ENCODE measurements around the gene SLC38A10. TPM values are rescaled to one million over a fixed set of nuclear protein-coding genes. Genes with fewer than 3 reads are reported as not detected.

SLC38A10 gene
- total RNA-seq, 2 experiments from 2014 or later: 56.0 to 147 TPM

GRCh38 chr17:81219476-81220180 is 75.5 kb downstream of the SLC38A10 start:
- Histone ChIP-seq H3K9me3 (ENCODE audit: low read length) (no peaks in the 10 kb centered on the region), H4K20me1 (ENCODE audit: insufficient read depth, low read length) (no peaks in the 10 kb centered on the region), H3K36me3 (ENCODE audit: insufficient read depth, low read length) (no peaks in the 10 kb centered on the region), H3K4me3 (ENCODE audit: low read depth, low read length, poor library complexity, severe bottlenecking) (no peak overlapping the region), H2AFZ (ENCODE audit: low read length) (no peak overlapping the region), H3K27ac (ENCODE audit: low read depth, low read length, poor library complexity, severe bottlenecking) (no peak overlapping the region), H3K9me2 (ENCODE audit: insufficient read depth, low read length) (no peaks in the 10 kb centered on the region), H3K4me2 (ENCODE audit: low read length) (no peak overlapping the region), H3K79me2 (ENCODE audit: insufficient read depth, low read depth, low read length) (no peaks in the 10 kb centered on the region), H3K4me1 (ENCODE audit: insufficient read depth, low read length, poor library complexity, severe bottlenecking) (peaks cover 22% of the 10 kb centered on the region)
- CTCF ChIA-PET (ENCODE audit: unreplicated experiment): no interaction called here
- TF ChIP-seq CTCF (conservative IDR thresholded peaks at IDR 0.05; ENCODE audit: low read length): no peak
- no peak for TF ChIP-seq EZH2phosphoT487 (IDR thresholded peaks at IDR 0.05; ENCODE audit: borderline replicate concordance, low read depth, low read length)
- POLR2A ChIA-PET: no interaction called here
- intact Hi-C loops (cut with micrococcal nuclease; ENCODE audit: unreplicated experiment): no loop called here
- no TSS peak for BruUV-seq (replicated peaks)
- DNase-seq (ENCODE audit: low spot score): no peak

- Histone ChIP-seq H3K36me3 (ENCODE audit: insufficient read depth, low read length) (no peaks in the 10 kb centered on the region), H3K9me2 (ENCODE audit: insufficient read depth, low read length) (no peaks in the 10 kb centered on the region), H3K27ac (ENCODE audit: low read depth, low read length, poor library complexity, severe bottlenecking) (no peak overlapping the region), H3K4me1 (ENCODE audit: insufficient read depth, low read length, poor library complexity, severe bottlenecking) (peaks cover 21% of the 10 kb centered on the region), H4K20me1 (ENCODE audit: insufficient read depth, low read length) (no peaks in the 10 kb centered on the region), H3K79me2 (ENCODE audit: insufficient read depth, low read depth, low read length) (no peaks in the 10 kb centered on the region), H3K9me3 (ENCODE audit: low read length) (no peaks in the 10 kb centered on the region), H3K4me3 (ENCODE audit: low read depth, low read length, poor library complexity, severe bottlenecking) (no peak overlapping the region), H2AFZ (ENCODE audit: low read length) (no peak overlapping the region), H3K4me2 (ENCODE audit: low read length) (no peak overlapping the region)
- no peak for TF ChIP-seq EZH2phosphoT487 (IDR thresholded peaks at IDR 0.05; ENCODE audit: borderline replicate concordance, low read depth, low read length)
- TF ChIP-seq CTCF (conservative IDR thresholded peaks at IDR 0.05; ENCODE audit: low read length): no peak
- ChIA-PET CTCF (ENCODE audit: unreplicated experiment) (no interaction called here), POLR2A (interaction anchor here (0.7 kb wide), 1 partner anchor 1862 kb away, joined by 3 read pairs; no protein-coding TSS in a partner anchor)
- DNase-seq (ENCODE audit: low spot score): no peak
- intact Hi-C loops (cut with micrococcal nuclease; ENCODE audit: unreplicated experiment): no loop called here
- no TSS peak for BruUV-seq (replicated peaks)
Observed at GRCh38 chr17:81218991-81219390, 76.1 kb downstream of the SLC38A10 start.

- Histone ChIP-seq H3K27ac (ENCODE audit: low read depth, low read length, poor library complexity, severe bottlenecking) (no peak overlapping the region), H3K4me1 (ENCODE audit: insufficient read depth, low read length, poor library complexity, severe bottlenecking) (peaks cover 16% of the 10 kb centered on the region), H3K79me2 (ENCODE audit: insufficient read depth, low read depth, low read length) (no peaks in the 10 kb centered on the region), H3K36me3 (ENCODE audit: insufficient read depth, low read length) (no peaks in the 10 kb centered on the region), H4K20me1 (ENCODE audit: insufficient read depth, low read length) (no peaks in the 10 kb centered on the region), H2AFZ (ENCODE audit: low read length) (no peak overlapping the region), H3K9me3 (ENCODE audit: low read length) (no peaks in the 10 kb centered on the region), H3K4me2 (ENCODE audit: low read length) (no peak overlapping the region), H3K4me3 (ENCODE audit: low read depth, low read length, poor library complexity, severe bottlenecking) (no peak overlapping the region), H3K9me2 (ENCODE audit: insufficient read depth, low read length) (no peaks in the 10 kb centered on the region)
- ChIA-PET CTCF (ENCODE audit: unreplicated experiment) (no interaction called here), POLR2A (interaction anchor here (0.7 kb wide), 1 partner anchor 1863 kb away, joined by 3 read pairs; no protein-coding TSS in a partner anchor)
- intact Hi-C loops (cut with micrococcal nuclease; ENCODE audit: unreplicated experiment): no loop called here
- BruUV-seq (replicated peaks): no TSS peak
- DNase-seq (ENCODE audit: low spot score): no peak
- TF ChIP-seq EZH2phosphoT487 (IDR thresholded peaks at IDR 0.05; ENCODE audit: borderline replicate concordance, low read depth, low read length) (no peak), CTCF (conservative IDR thresholded peaks at IDR 0.05; ENCODE audit: low read length) (no peak)
Observed at GRCh38 chr17:81218459-81218858, 76.6 kb downstream of the SLC38A10 start.

All from OCI-LY7 (cell line).